IgD-negative memory B cell (primary cell): ENCODE measurements around the gene MX2. TPM values are rescaled to one million over a fixed set of nuclear protein-coding genes. Genes with fewer than 3 reads are reported as not detected.
"Not testable (repeated sequence)": the region's sequence is repeated elsewhere in the genome, so short reads cannot be mapped to it uniquely, and the experiment has no call there.

Experiments
- H3K27ac Mint-ChIP-seq, 3 donors: one replicate each; pipeline ENCODE4 v1.8.0; 2020 to 2022; ENCODE audit warnings: mild to moderate bottlenecking in 3 of 3, mixed read lengths in 3 of 3, moderate library complexity in 1 of 3
- H3K27me3 Mint-ChIP-seq: one replicate; pipeline ENCODE4 v1.8.0; 2021; ENCODE audit warnings: mixed read lengths
- H3K36me3 Mint-ChIP-seq: one replicate; pipeline ENCODE4 v1.8.0; 2020; ENCODE audit warnings: mild to moderate bottlenecking, mixed read lengths
- H3K4me1 Mint-ChIP-seq, 3 donors: one replicate each; pipeline ENCODE4 v1.8.0; 2020 to 2022; ENCODE audit warnings: mixed read lengths in 3 of 3, mild to moderate bottlenecking in 1 of 3
- H3K4me3 Mint-ChIP-seq, 4 donors: one replicate each; pipeline ENCODE4 v1.8.0; 2020 to 2022; ENCODE audit warnings: mild to moderate bottlenecking in 4 of 4, mixed read lengths in 4 of 4, moderate library complexity in 3 of 4
- H3K9me3 Mint-ChIP-seq, 3 donors: one replicate each; pipeline ENCODE4 v1.8.0; 2020 to 2021; ENCODE audit warnings: mixed read lengths in 3 of 3, mild to moderate bottlenecking in 1 of 3
- polyA plus RNA-seq: library from polyadenylated mRNA; unstranded; fragments of 300-500 nt; fragmentation: Illumina TruSeq; gene quantifications from one replicate; pipeline ENCODE4 v1.2.3, GENCODE V29; 2021

The MX2 gene
- polyA plus RNA-seq, 1 donor from 2014 or later, result 36.6 TPM

GRCh38 chr21:41419921-41420862, 58.4 kb downstream of the MX2 start:
- Mint-ChIP-seq H3K27me3 (no peaks in the 10 kb centered on the region), H3K36me3 (no peaks in the 10 kb centered on the region), H3K4me1 (peaks cover 19 to 35% (median 24%) of the 10 kb centered on the region in 3 donors), H3K27ac (peak overlapping the region; percentile 64 to 92 (median 68)), H3K9me3 (peaks cover 0 to 2% (median 1%) of the 10 kb centered on the region in 3 donors), H3K4me3 (peak overlapping the region; percentile 78 to 92 (median 88))

DNA sequence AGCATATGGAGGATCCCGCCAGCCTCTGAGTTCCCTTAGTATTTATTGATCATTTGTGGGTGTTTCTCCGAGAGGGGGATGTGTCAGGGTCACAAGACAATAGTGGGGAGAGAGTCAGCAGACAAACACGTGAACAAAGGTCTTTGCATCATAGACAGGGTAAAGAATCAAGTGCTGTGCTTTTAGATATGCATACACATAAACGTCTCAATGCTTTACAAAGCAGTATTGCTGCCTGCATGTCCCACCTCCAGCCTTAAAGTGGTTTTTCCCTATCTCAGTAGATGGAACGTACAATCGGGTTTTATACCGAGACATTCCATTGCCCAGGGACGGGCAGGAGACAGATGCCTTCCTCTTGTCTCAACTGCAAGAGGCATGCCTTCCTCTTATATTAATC, 59.2 kb downstream of the MX2 start:
- peak overlapping the region in 1 of 3 donors; percentile 64 for H3K27ac Mint-ChIP-seq
- H3K4me1 Mint-ChIP-seq, result peaks cover 19 to 40% (median 28%) of the 10 kb centered on the region in 3 donors
- H3K36me3 Mint-ChIP-seq, H3K27me3 Mint-ChIP-seq, H3K9me3 Mint-ChIP-seq: not testable (repeated sequence)
- peak overlapping the region; percentile 78 to 92 (median 88) for H3K4me3 Mint-ChIP-seq

DNA sequence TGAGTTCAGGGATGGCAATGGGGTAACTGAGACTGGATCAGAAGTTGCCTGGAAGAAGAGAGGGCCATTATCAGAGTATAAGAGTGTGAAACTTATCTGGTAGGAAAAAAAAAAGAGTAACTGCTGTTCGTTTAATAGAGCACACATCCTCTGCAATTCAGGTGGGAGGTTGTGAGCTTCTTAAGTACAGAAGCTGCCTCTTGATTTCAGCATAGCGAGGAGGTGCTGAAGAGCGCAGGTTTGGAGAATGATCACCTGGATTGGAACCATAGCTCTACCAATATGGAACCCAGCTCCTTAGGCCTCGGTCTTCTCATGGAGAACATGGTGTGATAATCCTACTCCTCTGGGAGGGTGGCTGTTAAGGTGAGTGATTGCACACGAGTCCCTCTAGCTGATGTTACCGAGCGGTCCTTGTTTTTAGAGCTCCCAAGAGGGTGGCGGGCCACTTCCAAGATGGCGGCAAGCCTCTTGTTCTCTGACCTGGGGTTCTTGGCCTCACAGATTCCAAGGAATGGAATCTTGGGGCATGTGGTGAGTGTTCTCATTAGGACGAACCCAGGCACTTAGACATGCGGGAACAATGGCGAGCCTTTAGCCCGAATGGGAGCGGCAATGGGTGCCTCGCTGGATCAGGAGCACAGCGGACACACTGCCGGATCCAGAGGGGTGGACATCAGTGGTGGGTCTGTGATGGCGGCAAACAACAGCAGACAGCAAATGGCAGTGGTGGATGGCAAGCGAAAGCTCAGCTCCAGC, 60.9 kb downstream of the MX2 start:
- H3K4me3 Mint-ChIP-seq, result peak overlapping the region in 2 of 4 donors; percentile 61 to 94
- H3K27ac Mint-ChIP-seq, result peak overlapping the region; percentile 41 to 76 (median 50)
- H3K27me3 Mint-ChIP-seq, result no peaks in the 10 kb centered on the region
- H3K4me1 Mint-ChIP-seq, result peaks cover 19 to 48% (median 38%) of the 10 kb centered on the region in 3 donors
- peaks cover 2% of the 10 kb centered on the region for H3K36me3 Mint-ChIP-seq
- peaks cover 0 to 1% (median 0%) of the 10 kb centered on the region in 3 donors for H3K9me3 Mint-ChIP-seq

DNA sequence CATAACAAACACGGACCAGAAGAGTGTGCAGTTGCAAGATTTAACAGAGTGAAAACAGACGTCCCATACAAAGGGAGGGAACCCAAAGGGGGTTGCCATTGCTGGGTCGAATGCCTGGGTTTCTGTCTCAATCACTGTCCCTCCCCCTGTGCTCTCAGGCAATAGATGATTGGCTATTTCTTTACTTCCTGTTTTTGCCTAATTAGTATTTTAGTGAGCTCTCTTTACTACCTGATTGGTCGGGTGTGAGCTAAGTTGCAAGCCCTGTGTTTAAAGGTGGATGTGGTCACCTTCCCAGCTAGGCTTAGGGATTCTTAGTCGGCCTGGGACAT, 61.4 kb downstream of the MX2 start:
- H3K27me3 Mint-ChIP-seq, H3K36me3 Mint-ChIP-seq, H3K9me3 Mint-ChIP-seq: not testable (repeated sequence)
- Mint-ChIP-seq H3K4me1 (peaks cover 24 to 53% (median 44%) of the 10 kb centered on the region in 3 donors), H3K4me3 (peak overlapping the region in 3 of 4 donors; percentile 47 to 94 (median 61)), H3K27ac (peak overlapping the region in 2 of 3 donors; percentile 41 to 76)

GRCh38 chr21:41425588-41425953, 63.7 kb downstream of the MX2 start:
- Mint-ChIP-seq H3K4me3 (peak overlapping the region; percentile 94 to 98 (median 96)), H3K9me3 (no peaks in the 10 kb centered on the region), H3K27ac (peak overlapping the region; percentile 84 to 96 (median 93)), H3K27me3 (no peaks in the 10 kb centered on the region), H3K36me3 (peaks cover 5% of the 10 kb centered on the region), H3K4me1 (peaks cover 32 to 57% (median 53%) of the 10 kb centered on the region in 3 donors)

DNA sequence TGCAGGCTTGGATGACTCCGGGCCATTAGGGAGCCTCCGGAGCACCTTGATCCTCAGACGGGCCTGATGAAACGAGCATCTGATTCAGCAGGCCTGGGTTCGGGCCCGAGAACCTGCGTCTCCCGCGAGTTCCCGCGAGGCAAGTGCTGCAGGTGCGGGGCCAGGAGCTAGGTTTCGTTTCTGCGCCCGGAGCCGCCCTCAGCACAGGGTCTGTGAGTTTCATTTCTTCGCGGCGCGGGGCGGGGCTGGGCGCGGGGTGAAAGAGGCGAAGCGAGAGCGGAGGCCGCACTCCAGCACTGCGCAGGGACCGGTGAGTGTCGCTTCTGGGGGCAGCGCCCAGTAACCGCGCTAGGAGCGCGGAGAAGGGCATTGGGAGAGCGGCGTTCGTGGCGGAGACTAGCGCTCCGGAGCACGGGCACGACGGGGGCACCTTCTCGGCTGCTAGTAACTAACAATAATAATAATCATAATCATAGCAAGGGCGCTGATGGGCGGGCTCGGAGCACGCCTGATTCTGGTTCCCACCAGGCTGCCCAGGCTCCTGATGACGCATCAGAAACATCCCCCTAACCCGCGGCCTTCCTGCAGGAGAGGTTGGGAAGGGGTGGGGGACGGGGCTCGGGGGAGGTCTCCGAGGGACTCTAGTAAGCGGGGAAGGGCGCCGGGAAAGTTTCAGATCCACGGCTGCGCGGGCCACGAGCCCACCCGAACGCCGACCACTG, 64.3 kb downstream of the MX2 start, which contains the start of gene MX1:
TSS of gene MX1 (plus strand) at position 286 of the 722 bp plus-strand sequence. CDS start 5,832 bp downstream, outside the sequence.
- H3K36me3 Mint-ChIP-seq, result peaks cover 5% of the 10 kb centered on the region
- H3K27ac Mint-ChIP-seq, result peak within 1 kb of the TSS; percentile 84 to 96 (median 93)
- peaks cover 33 to 54% (median 53%) of the 10 kb centered on the region in 3 donors for H3K4me1 Mint-ChIP-seq
- H3K4me3 Mint-ChIP-seq, result peak within 1 kb of the TSS; percentile 94 to 98 (median 96)
- H3K27me3 Mint-ChIP-seq, result no peaks in the 10 kb centered on the region
- H3K9me3 Mint-ChIP-seq, result no peaks in the 10 kb centered on the region

DNA sequence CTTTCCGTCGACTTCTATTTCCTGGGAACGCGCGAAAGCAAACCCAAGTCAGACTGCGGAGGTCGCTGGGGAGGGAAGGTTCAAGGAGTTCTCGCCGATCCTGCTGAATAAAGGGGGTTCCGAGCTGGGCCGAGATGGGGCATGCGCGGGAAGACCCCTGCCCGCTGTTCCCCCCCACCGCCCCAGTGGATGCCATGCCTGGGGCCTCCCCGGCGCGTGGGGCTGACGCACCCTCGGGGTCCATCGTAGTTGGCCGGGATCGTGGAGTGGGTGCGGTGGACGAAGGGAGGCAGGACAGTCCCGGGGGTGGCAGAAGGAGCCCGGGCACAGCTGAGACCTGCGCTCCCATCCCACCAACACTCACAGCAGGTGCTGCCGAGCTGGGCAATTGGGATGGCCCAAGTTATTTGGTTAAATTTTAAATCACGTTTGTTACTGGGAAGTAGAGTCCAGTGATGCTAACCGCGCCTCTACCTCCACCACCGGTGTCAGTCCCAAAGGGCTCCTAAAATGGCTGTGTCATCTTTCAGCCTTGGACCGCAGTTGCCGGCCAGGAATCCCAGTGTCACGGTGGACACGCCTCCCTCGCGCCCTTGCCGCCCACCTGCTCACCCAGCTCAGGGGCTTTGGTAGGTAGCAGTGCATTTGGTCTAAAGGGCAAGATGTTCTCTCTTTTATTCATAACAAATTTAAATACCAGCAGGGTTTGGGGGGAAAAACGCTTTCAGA, 65.0 kb downstream of the MX2 start:
- Mint-ChIP-seq H3K4me3 (peak overlapping the region; percentile 94 to 98 (median 96)), H3K9me3 (no peaks in the 10 kb centered on the region), H3K4me1 (peaks cover 38 to 57% (median 55%) of the 10 kb centered on the region in 3 donors), H3K36me3 (peaks cover 5% of the 10 kb centered on the region), H3K27ac (peak overlapping the region; percentile 30 to 96 (median 76)), H3K27me3 (no peaks in the 10 kb centered on the region)

DNA sequence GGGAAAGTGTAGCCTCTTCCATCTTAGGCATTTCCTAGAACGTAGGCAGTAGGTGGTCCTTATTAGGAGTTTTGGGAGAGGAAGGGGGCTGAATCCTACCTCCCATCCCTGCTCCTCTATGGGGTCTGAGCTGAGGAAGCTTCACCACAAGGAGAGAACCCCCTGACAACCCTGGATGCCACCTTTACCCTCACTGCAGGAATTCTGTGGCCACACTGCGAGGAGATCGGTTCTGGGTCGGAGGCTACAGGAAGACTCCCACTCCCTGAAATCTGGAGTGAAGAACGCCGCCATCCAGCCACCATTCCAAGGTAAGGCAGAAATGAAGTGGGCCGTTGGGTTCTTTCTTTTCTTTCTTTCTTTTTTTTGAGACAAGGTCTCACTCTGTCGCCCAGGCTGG, 65.7 kb downstream of the MX2 start:
- no peaks in the 10 kb centered on the region for H3K9me3 Mint-ChIP-seq

GRCh38 chr21:41428311-41428710, 66.5 kb downstream of the MX2 start:
- Mint-ChIP-seq H3K9me3 (no peaks in the 10 kb centered on the region), H3K27ac (peak overlapping the region in 1 of 3 donors; percentile 30), H3K27me3 (no peaks in the 10 kb centered on the region), H3K36me3 (peaks cover 8% of the 10 kb centered on the region), H3K4me3 (peak overlapping the region; percentile 5 to 94 (median 56)), H3K4me1 (peaks cover 39 to 59% (median 58%) of the 10 kb centered on the region in 3 donors)

More for the DNA sequence above, 65.7 kb downstream of the MX2 start:
- Mint-ChIP-seq H3K27ac (peak overlapping the region; percentile 30 to 90 (median 76)), H3K4me3 (peak overlapping the region; percentile 94 to 98 (median 96)), H3K27me3 (no peaks in the 10 kb centered on the region), H3K36me3 (peaks cover 8% of the 10 kb centered on the region), H3K4me1 (peaks cover 40 to 60% (median 60%) of the 10 kb centered on the region in 3 donors)

- Mint-ChIP-seq H3K36me3 (peaks cover 9% of the 10 kb centered on the region), H3K27ac (peak overlapping the region in 1 of 3 donors; percentile 30), H3K27me3 (no peaks in the 10 kb centered on the region), H3K9me3 (no peaks in the 10 kb centered on the region), H3K4me1 (peaks cover 33 to 54% (median 52%) of the 10 kb centered on the region in 3 donors), H3K4me3 (peak overlapping the region in 2 of 4 donors; percentile 5 to 94)
These were observed 67.0 kb downstream of the MX2 start for GRCh38 chr21:41428847-41429246.

- H3K27ac Mint-ChIP-seq, result no peak overlapping the region
- H3K4me1 Mint-ChIP-seq, result peaks cover 34 to 52% (median 51%) of the 10 kb centered on the region in 3 donors
- H3K36me3 Mint-ChIP-seq, result peaks cover 11% of the 10 kb centered on the region
- H3K4me3 Mint-ChIP-seq, result no peak overlapping the region
- peaks cover 0 to under 1% (median under 1%) of the 10 kb centered on the region in 3 donors for H3K9me3 Mint-ChIP-seq
- no peaks in the 10 kb centered on the region for H3K27me3 Mint-ChIP-seq
These were observed 67.5 kb downstream of the MX2 start for GRCh38 chr21:41429305-41429704.

GRCh38 chr21:41429925-41430491, 68.2 kb downstream of the MX2 start:
- no peaks in the 10 kb centered on the region for H3K27me3 Mint-ChIP-seq
- H3K9me3 Mint-ChIP-seq, result peaks cover 0 to 8% (median 3%) of the 10 kb centered on the region in 3 donors
- H3K27ac Mint-ChIP-seq, result peak overlapping the region in 2 of 3 donors; percentile 9 to 78
- H3K4me1 Mint-ChIP-seq, result peaks cover 37 to 53% (median 50%) of the 10 kb centered on the region in 3 donors
- H3K36me3 Mint-ChIP-seq, result peaks cover 18% of the 10 kb centered on the region
- H3K4me3 Mint-ChIP-seq, result peak overlapping the region in 2 of 4 donors; percentile 41 to 49

DNA sequence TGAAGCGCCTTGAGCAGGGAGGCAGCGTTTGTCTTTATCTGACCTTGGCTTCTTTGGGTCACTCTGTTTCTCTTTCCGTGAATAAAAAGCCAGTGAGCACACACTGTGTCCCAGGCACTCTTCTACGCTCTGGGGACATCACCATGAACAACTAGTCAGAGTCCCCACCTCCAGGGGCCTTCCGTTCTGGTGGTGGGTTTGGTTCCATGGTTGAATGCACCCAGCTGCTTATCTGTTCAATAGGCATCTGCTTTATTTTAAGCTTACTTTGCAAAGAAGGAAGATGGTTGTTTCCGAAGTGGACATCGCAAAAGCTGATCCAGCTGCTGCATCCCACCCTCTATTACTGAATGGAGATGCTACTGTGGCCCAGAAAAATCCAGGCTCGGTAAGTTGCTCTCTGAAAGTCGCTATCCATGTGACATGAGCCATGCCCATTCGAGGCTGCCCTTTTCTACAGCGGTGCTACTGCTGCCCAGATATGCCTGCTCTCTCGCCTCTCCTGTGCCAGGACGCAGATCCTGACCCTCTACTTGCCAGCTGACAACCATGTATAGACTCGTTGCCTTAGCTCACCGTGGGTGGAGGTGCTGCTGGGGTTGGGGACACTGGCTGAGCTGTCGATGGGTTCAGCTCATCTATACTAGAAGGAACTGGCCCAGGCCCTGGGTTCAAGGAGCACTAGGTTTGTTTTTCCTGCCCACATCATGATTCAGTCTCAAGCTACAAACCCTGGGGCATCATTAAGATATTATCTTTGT, 70.1 kb downstream of the MX2 start:
- Mint-ChIP-seq H3K27ac (peak overlapping the region; percentile 20 to 88 (median 88)), H3K4me3 (peak overlapping the region; percentile 9 to 90 (median 76)), H3K27me3 (no peaks in the 10 kb centered on the region), H3K9me3 (peaks cover 0 to 12% (median 3%) of the 10 kb centered on the region in 3 donors), H3K36me3 (peaks cover 25% of the 10 kb centered on the region), H3K4me1 (peaks cover 37 to 46% (median 43%) of the 10 kb centered on the region in 3 donors)
